Panc1 (cell line): ENCODE data around the gene VPS13A. TPM values are rescaled to one million over a fixed set of nuclear protein-coding genes. Genes with fewer than 3 reads are reported as not detected.

Source experiments
- ATAC-seq: fragments of 200-7000 bp; cut with Tn5 transposase; 2 replicates; pipeline ENCODE4 v1.9.1; 2020; ENCODE audit warnings: mild to moderate bottlenecking, moderate library complexity
- BruUV-seq: library from RNA; stranded (reverse); fragments of 400-500 nt; replicated peaks from 2 replicates; lab custom pipeline; 2021; lab: Mats Ljungman, UMichigan
- CTCF ChIA-PET: fragments of 300-600 bp; sonication (Branson Sonifier 250); formaldehyde crosslinking; loops from one replicate; lab custom pipeline; 2022; ENCODE audit warnings: antibody characterized with exemption; lab: Charles Lee
- POLR2A ChIA-PET: fragments of 300-600 bp; sonication (Branson Sonifier 250); formaldehyde crosslinking; loops from one replicate; lab custom pipeline; 2022; ENCODE audit warnings: antibody characterized with exemption; lab: Charles Lee
- DNase-seq: peaks from one replicate; pipeline ENCODE4 v3.0.0-alpha.2; 2010; ENCODE audit warnings: low read depth, low spot score
- H3K27ac ChIP-seq: 2 replicates; pipeline ENCODE4 v1.5.1; 2011; ENCODE audit warnings: mild to moderate bottlenecking, low read length, inconsistent platforms
- H3K27me3 ChIP-seq: fragments of 200-500 bp; sonication (Bioruptor generic); 2 replicates; pipeline ENCODE4 v1.6.0; 2014; ENCODE audit warnings: low read length, inconsistent platforms; ENCODE audit not compliant: control insufficient read depth, insufficient read depth
- H3K36me3 ChIP-seq: fragments of 200-500 bp; sonication (Bioruptor generic); 2 replicates; pipeline ENCODE4 v1.5.1; 2014; ENCODE audit warnings: inconsistent platforms, mild to moderate bottlenecking, low read length, moderate library complexity; ENCODE audit not compliant: control insufficient read depth, insufficient read depth
- H3K4me1 ChIP-seq: 2 replicates; pipeline ENCODE4 v1.5.1; 2011; ENCODE audit warnings: inconsistent platforms, mild to moderate bottlenecking, low read length, moderate library complexity; ENCODE audit not compliant: control insufficient read depth, insufficient read depth
- H3K4me3 ChIP-seq, 2 experiments: 2 replicates each; pipeline ENCODE4 v1.5.1; 2011 to 2012; ENCODE audit warnings: low read depth in 2 of 2, low read length in 2 of 2, mild to moderate bottlenecking in 2 of 2, inconsistent platforms in 1 of 2, moderate library complexity in 1 of 2
- H3K9me3 ChIP-seq: fragments of 200-500 bp; sonication (Bioruptor generic); 2 replicates; pipeline ENCODE4 v1.5.1; 2014; ENCODE audit warnings: low read depth, mild to moderate bottlenecking, inconsistent platforms, low read length, moderate library complexity; ENCODE audit not compliant: control insufficient read depth, insufficient read depth
- POLR2AphosphoS5 ChIP-seq: IDR thresholded peaks from 2 replicates; pipeline ENCODE4 v1.6.1; 2012; ENCODE audit warnings: mild to moderate bottlenecking, low read depth, low read length, moderate library complexity
- SIN3A ChIP-seq: IDR thresholded peaks from 2 replicates; pipeline ENCODE4 v1.6.1; 2012; ENCODE audit warnings: low read depth, mild to moderate bottlenecking, low read length, moderate library complexity, borderline replicate concordance; ENCODE audit not compliant: insufficient read depth
- TCF7L2 ChIP-seq: IDR thresholded peaks from 2 replicates; pipeline ENCODE4 v1.6.1; 2011; ENCODE audit warnings: mild to moderate bottlenecking, low read depth, low read length, inconsistent platforms
- in situ Hi-C: cut with HindIII; loops from 2 replicates; pipeline ENCODE4 v1.10.0; 2016; ENCODE audit warnings: low sequenced_read_pairs, low pct_unique_long_range_greater_than_20kb
- intact Hi-C: fragments of 100-400 bp; cut with micrococcal nuclease; formaldehyde crosslinking; loops from one replicate; pipeline ENCODE4 v1.10.0; 2022; ENCODE audit not compliant: unreplicated experiment
- total RNA-seq: library from RNA; stranded (reverse); gene quantifications from one replicate; pipeline ENCODE4 v1.2.1, GENCODE V29; 2021; ENCODE audit not compliant: unreplicated experiment
- TF ChIP-seq, protein P1 (sequence below): fragments of 450-650 bp; IDR thresholded peaks from 2 replicates; pipeline ENCODE4 v1.5.1; 2017; ENCODE audit warnings: mild to moderate bottlenecking
- TF ChIP-seq, protein P2 (sequence below), 2 experiments: IDR thresholded peaks; 2 replicates each; pipeline ENCODE4 v1.6.1; 2011 to 2012; ENCODE audit warnings: low read depth in 2 of 2, control low read depth in 1 of 2, low read length in 1 of 2, mild to moderate bottlenecking in 1 of 2, moderate library complexity in 1 of 2; ENCODE audit not compliant: insufficient read depth in 1 of 2

The VPS13A gene
- total RNA-seq, 1 experiment from 2014 or later = 26.1 TPM

DNA sequence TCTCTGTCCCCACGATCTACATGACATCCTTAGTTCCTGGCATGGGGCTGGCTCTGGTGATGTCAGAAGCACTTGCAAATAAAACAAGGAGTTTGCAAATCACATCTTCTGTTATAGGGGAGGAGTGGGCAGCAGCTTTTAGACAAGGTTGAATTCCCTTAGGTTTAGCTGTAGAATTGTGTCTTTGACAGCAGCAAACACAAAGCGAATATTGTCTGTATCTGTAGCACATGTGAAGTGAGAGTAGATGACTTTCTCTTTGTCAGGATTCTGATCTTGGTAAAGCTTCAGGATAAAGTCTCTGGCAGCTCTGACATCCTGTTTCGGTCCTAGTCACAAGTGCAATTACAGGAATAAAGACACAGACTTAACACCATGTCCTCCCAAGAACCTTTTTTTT lies 246.5 kb downstream of the VPS13A start:
- Histone ChIP-seq H3K4me1 (no peaks in the 10 kb centered on the region), H3K27ac (no peak overlapping the region), H3K27me3 (no peaks in the 10 kb centered on the region), H3K9me3 (no peaks in the 10 kb centered on the region), H3K4me3 (no peak overlapping the region), H3K36me3 (no peaks in the 10 kb centered on the region)
- intact Hi-C loops = no loop called here
- in situ Hi-C loops = no loop called here
- ATAC-seq = no peak
- no peak for DNase-seq
- TF ChIP-seq SIN3A (no peak), POLR2AphosphoS5 (no peak), TCF7L2 (no peak)
- TF ChIP-seq, protein P1, sequence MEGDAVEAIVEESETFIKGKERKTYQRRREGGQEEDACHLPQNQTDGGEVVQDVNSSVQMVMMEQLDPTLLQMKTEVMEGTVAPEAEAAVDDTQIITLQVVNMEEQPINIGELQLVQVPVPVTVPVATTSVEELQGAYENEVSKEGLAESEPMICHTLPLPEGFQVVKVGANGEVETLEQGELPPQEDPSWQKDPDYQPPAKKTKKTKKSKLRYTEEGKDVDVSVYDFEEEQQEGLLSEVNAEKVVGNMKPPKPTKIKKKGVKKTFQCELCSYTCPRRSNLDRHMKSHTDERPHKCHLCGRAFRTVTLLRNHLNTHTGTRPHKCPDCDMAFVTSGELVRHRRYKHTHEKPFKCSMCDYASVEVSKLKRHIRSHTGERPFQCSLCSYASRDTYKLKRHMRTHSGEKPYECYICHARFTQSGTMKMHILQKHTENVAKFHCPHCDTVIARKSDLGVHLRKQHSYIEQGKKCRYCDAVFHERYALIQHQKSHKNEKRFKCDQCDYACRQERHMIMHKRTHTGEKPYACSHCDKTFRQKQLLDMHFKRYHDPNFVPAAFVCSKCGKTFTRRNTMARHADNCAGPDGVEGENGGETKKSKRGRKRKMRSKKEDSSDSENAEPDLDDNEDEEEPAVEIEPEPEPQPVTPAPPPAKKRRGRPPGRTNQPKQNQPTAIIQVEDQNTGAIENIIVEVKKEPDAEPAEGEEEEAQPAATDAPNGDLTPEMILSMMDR = no peak
- TF ChIP-seq, protein P2, sequence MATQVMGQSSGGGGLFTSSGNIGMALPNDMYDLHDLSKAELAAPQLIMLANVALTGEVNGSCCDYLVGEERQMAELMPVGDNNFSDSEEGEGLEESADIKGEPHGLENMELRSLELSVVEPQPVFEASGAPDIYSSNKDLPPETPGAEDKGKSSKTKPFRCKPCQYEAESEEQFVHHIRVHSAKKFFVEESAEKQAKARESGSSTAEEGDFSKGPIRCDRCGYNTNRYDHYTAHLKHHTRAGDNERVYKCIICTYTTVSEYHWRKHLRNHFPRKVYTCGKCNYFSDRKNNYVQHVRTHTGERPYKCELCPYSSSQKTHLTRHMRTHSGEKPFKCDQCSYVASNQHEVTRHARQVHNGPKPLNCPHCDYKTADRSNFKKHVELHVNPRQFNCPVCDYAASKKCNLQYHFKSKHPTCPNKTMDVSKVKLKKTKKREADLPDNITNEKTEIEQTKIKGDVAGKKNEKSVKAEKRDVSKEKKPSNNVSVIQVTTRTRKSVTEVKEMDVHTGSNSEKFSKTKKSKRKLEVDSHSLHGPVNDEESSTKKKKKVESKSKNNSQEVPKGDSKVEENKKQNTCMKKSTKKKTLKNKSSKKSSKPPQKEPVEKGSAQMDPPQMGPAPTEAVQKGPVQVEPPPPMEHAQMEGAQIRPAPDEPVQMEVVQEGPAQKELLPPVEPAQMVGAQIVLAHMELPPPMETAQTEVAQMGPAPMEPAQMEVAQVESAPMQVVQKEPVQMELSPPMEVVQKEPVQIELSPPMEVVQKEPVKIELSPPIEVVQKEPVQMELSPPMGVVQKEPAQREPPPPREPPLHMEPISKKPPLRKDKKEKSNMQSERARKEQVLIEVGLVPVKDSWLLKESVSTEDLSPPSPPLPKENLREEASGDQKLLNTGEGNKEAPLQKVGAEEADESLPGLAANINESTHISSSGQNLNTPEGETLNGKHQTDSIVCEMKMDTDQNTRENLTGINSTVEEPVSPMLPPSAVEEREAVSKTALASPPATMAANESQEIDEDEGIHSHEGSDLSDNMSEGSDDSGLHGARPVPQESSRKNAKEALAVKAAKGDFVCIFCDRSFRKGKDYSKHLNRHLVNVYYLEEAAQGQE (IDR thresholded peaks at IDR 0.05; ENCODE audit: insufficient read depth in 1 of 2, low read depth in 2 of 2, low read length in 1 of 2) = no peak
- CTCF ChIA-PET = no interaction called here
- no TSS peak for BruUV-seq
- POLR2A ChIA-PET = no interaction called here

DNA sequence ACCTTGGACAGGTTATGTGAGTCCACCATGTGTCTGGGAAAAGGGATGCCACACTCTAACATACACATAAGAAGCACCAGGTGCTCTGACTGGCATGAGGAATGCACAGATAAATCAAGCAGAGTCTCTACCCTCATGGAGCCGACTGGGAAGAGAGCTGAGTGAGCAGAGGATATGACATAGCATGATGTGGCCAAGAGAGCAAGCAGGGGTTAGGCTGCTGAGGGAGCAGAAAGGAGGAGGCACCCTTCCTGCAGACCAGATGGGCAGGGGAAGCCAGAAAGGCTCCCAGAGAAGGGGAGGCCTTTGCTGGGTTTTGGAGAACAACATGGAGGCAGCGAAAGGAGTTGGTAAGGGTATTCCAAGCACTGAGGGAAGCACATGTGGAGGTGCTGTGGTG lies 247.7 kb downstream of the VPS13A start:
- Histone ChIP-seq H3K27ac (no peak overlapping the region), H3K9me3 (no peaks in the 10 kb centered on the region), H3K27me3 (no peaks in the 10 kb centered on the region), H3K4me1 (no peaks in the 10 kb centered on the region), H3K36me3 (no peaks in the 10 kb centered on the region), H3K4me3 (no peak overlapping the region)
- DNase-seq (no peak), ATAC-seq (no peak)
- TF ChIP-seq SIN3A = no peak
- no peak for TF ChIP-seq TCF7L2
- TF ChIP-seq, protein P2 (IDR thresholded peaks at IDR 0.05; ENCODE audit: insufficient read depth in 1 of 2, low read depth in 2 of 2, low read length in 1 of 2) = no peak
- TF ChIP-seq POLR2AphosphoS5 = no peak
- TF ChIP-seq, protein P1 = no peak
- no TSS peak for BruUV-seq
- POLR2A ChIA-PET = no interaction called here
- in situ Hi-C loops = no loop called here
- CTCF ChIA-PET = no interaction called here
- intact Hi-C loops = no loop called here
